Measurements from ENCODE around the gene RAB18.

RAB18 gene

DNA sequence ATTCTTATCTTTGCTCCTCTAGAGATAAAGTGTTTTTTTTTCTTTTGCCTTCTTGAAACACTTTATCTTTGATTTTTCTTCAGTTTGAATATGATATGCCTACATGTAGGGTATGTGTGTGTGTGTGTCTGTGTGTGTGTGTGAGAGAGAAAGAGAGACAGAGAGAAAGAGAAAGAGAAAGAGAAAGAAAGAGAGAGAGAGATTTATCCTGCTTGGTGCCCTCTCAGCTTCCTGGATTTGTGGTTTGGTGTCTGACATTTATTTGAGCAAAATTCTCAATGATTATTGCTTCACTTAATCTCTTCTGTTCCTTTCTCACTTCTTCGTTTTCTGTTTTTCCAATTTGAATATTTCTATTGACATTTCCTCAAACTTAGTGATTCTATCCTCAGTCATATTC lies 60.3 kb downstream of the RAB18 start:
- ChIA-PET POLR2A (no interaction called here), CTCF (interaction anchor here (0.6 to 0.7 kb wide), 2 partner anchors 128 to 694 kb away, joined by 3 to 4 read pairs; no protein-coding TSS in a partner anchor)
- TF ChIP-seq ZNF558 (tag by site-specific recombination; IDR thresholded peaks at IDR 0.05) (peak; percentile 40; the same call in 1 of the 2 replicates), KLF9 (tag by site-specific recombination; IDR thresholded peaks at IDR 0.05; ENCODE audit: low read depth) (no peak)
- Histone ChIP-seq H3K9me3 (ENCODE audit: control insufficient read depth, insufficient read depth, low read depth, low read length) (no peaks in the 10 kb centered on the region), H3K36me3 (ENCODE audit: control insufficient read depth in 2 of 2, insufficient read depth in 1 of 2, low read length in 2 of 2) (no peaks in the 10 kb centered on the region), H3K27ac (ENCODE audit: extremely low read depth, low read depth, low read length) (no peak overlapping the region), H3K4me1 (ENCODE audit: control insufficient read depth, insufficient read depth, low read length) (no peaks in the 10 kb centered on the region), H3K4me3 (ENCODE audit: low read depth, low read length) (no peak overlapping the region)

- Histone ChIP-seq H3K9me3 (ENCODE audit: control insufficient read depth, insufficient read depth, low read depth, low read length) (no peaks in the 10 kb centered on the region), H3K4me3 (ENCODE audit: low read depth, low read length) (no peak overlapping the region), H3K27ac (ENCODE audit: extremely low read depth, low read depth, low read length) (no peak overlapping the region), H3K36me3 (ENCODE audit: control insufficient read depth in 2 of 2, insufficient read depth in 1 of 2, low read length in 2 of 2) (no peaks in the 10 kb centered on the region), H3K4me1 (ENCODE audit: control insufficient read depth, insufficient read depth, low read length) (no peaks in the 10 kb centered on the region)
- TF ChIP-seq ZFHX2 (tag by site-specific recombination; conservative IDR thresholded peaks at IDR 0.05) (no peak), ZNF548 (tag by site-specific recombination; IDR thresholded peaks at IDR 0.05) (no peak), ZNF521 (tag by site-specific recombination; IDR thresholded peaks at IDR 0.05) (no peak), ZNF132 (tag by site-specific recombination; IDR thresholded peaks at IDR 0.05; ENCODE audit: borderline replicate concordance) (no peak), ZNF529 (tag by site-specific recombination; IDR thresholded peaks at IDR 0.05; ENCODE audit: insufficient replicate concordance) (no peak), ZNF155 (tag by site-specific recombination; IDR thresholded peaks at IDR 0.05) (no peak), ZNF76 (tag by site-specific recombination; IDR thresholded peaks at IDR 0.05; ENCODE audit: borderline replicate concordance, low read depth) (no peak)
- TF ChIP-seq, protein P1, sequence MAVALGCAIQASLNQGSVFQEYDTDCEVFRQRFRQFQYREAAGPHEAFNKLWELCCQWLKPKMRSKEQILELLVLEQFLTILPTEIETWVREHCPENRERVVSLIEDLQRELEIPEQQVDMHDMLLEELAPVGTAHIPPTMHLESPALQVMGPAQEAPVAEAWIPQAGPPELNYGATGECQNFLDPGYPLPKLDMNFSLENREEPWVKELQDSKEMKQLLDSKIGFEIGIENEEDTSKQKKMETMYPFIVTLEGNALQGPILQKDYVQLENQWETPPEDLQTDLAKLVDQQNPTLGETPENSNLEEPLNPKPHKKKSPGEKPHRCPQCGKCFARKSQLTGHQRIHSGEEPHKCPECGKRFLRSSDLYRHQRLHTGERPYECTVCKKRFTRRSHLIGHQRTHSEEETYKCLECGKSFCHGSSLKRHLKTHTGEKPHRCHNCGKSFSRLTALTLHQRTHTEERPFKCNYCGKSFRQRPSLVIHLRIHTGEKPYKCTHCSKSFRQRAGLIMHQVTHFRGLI (tag by site-specific recombination; IDR thresholded peaks at IDR 0.05): no peak
- ChIA-PET POLR2A (no interaction called here), CTCF (interaction anchor here (0.6 to 0.7 kb wide), 2 partner anchors 129 to 694 kb away, joined by 3 to 4 read pairs; no protein-coding TSS in a partner anchor)
Observed at GRCh38 chr10:27564880-27565279, 60.8 kb downstream of the RAB18 start.

GRCh38 chr10:27568196-27569175 lies 64.4 kb downstream of the RAB18 start:
- TF ChIP-seq PRDM1 (tag by site-specific recombination; IDR thresholded peaks at IDR 0.05) (peak; percentile 58), ZNF561 (tag by site-specific recombination; IDR thresholded peaks at IDR 0.05; ENCODE audit: borderline replicate concordance) (no peak)
- H3K4me1 ChIP-seq (ENCODE audit: control insufficient read depth, insufficient read depth, low read length): no peaks in the 10 kb centered on the region
- POLR2A ChIA-PET: no interaction called here

DNA sequence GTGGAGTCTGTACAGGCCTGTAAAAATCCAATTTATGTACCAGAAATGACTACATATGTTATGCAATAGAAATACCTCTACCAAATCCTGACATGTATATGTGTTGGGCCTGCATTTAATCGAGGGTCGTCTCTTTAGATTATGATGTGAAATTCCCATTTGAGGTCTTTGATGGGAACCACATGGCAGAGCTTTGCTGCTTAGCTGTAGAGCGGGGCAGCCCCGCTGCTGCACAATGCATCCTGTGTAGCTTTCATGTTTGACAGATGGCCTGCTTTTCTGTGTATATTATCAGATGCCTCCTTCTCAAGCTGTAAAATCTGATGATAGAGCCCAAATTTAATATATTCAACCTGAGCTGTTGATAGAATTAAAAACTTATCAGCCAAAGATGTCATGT lies 65.8 kb downstream of the RAB18 start:
- POLR2A ChIA-PET: no interaction called here
- H3K4me1 ChIP-seq (ENCODE audit: control insufficient read depth, insufficient read depth, low read length): no peaks in the 10 kb centered on the region
- H3K36me3 ChIP-seq (ENCODE audit: control insufficient read depth in 2 of 2, insufficient read depth in 1 of 2, low read length in 2 of 2): no peaks in the 10 kb centered on the region
- no peak overlapping the region for H3K27ac ChIP-seq (ENCODE audit: extremely low read depth, low read depth, low read length)
- no peaks in the 10 kb centered on the region for H3K9me3 ChIP-seq (ENCODE audit: control insufficient read depth, insufficient read depth, low read depth, low read length)
- H3K4me3 ChIP-seq (ENCODE audit: low read depth, low read length): no peak overlapping the region
- CTCF ChIA-PET: interaction anchor here (0.6 kb wide), 1 partner anchor 1281 kb away, joined by 3 read pairs; no protein-coding TSS in a partner anchor
- no peak for TF ChIP-seq ZNF510 (tag by site-specific recombination; IDR thresholded peaks at IDR 0.05; ENCODE audit: insufficient replicate concordance)
- TF ChIP-seq ZNF521 (tag by site-specific recombination; IDR thresholded peaks at IDR 0.05): no peak
- TF ChIP-seq MYNN (tag by site-specific recombination; IDR thresholded peaks at IDR 0.05; ENCODE audit: borderline replicate concordance): no peak
- no peak for TF ChIP-seq ZNF645 (tag by site-specific recombination; IDR thresholded peaks at IDR 0.05)
- TF ChIP-seq ZNF549 (tag by site-specific recombination; IDR thresholded peaks at IDR 0.05): no peak
- TF ChIP-seq KLF7 (tag by site-specific recombination; IDR thresholded peaks at IDR 0.05; ENCODE audit: borderline replicate concordance): no peak
- TF ChIP-seq ZNF426 (tag by site-specific recombination; IDR thresholded peaks at IDR 0.05): no peak
- TF ChIP-seq ZNF202 (tag by site-specific recombination; IDR thresholded peaks at IDR 0.05; ENCODE audit: borderline replicate concordance): no peak

More at GRCh38 chr10:27568196-27569175, 64.4 kb downstream of the RAB18 start:
- Histone ChIP-seq H3K27ac (ENCODE audit: extremely low read depth, low read depth, low read length) (no peak overlapping the region), H3K36me3 (ENCODE audit: control insufficient read depth in 2 of 2, insufficient read depth in 1 of 2, low read length in 2 of 2) (no peaks in the 10 kb centered on the region), H3K9me3 (ENCODE audit: control insufficient read depth, insufficient read depth, low read depth, low read length) (no peaks in the 10 kb centered on the region), H3K4me3 (ENCODE audit: low read depth, low read length) (no peak overlapping the region)
- CTCF ChIA-PET: no interaction called here

Measured in HEK293 (cell line).